Choroid plexus epithelial cell (primary cell): ENCODE results near the gene CHMP2A.

Source experiments
- DNase-seq: peaks from one replicate; pipeline ENCODE4 v3.0.0-alpha.2; 2010; ENCODE audit warnings: low read depth
- H3K4me3 ChIP-seq: 2 replicates; pipeline ENCODE4 v1.5.1; 2011; ENCODE audit warnings: low read depth, mild to moderate bottlenecking, control low read depth, low read length, moderate library complexity
- CTCF ChIP-seq: conservative IDR thresholded peaks from 2 replicates; pipeline ENCODE4 v1.5.1; 2011; ENCODE audit warnings: low read depth, mild to moderate bottlenecking, control low read depth, inconsistent platforms, low read length, moderate library complexity

The CHMP2A gene

GRCh38 chr19:58557221-58558065 lies 2.5 kb upstream of the CHMP2A start:
- H3K4me3 ChIP-seq, result peak overlapping the region; percentile 98
- no peak for DNase-seq
- TF ChIP-seq CTCF, result no peak

- no peak for TF ChIP-seq CTCF
- DNase-seq, result no peak
- H3K4me3 ChIP-seq, result peak overlapping the region; percentile 98
These were observed 1.8 kb upstream of the CHMP2A start for GRCh38 chr19:58556622-58557220.

GRCh38 chr19:58555920-58556621 lies 1.2 kb upstream of the CHMP2A start:
- H3K4me3 ChIP-seq, result no peak overlapping the region
- no peak for DNase-seq
- TF ChIP-seq CTCF, result no peak

GRCh38 chr19:58555369-58555885 lies 522 bp upstream of the CHMP2A start:
- peak overlapping the region; percentile 86 for H3K4me3 ChIP-seq
- no peak for DNase-seq
- no peak for TF ChIP-seq CTCF

GRCh38 chr19:58553799-58554493 lies 959 bp downstream of the CHMP2A start:
- peak overlapping the region; percentile 86 for H3K4me3 ChIP-seq
- no peak for DNase-seq
- no peak for TF ChIP-seq CTCF

GRCh38 chr19:58552655-58553054 lies 2.2 kb downstream of the CHMP2A start:
- no peak for DNase-seq
- H3K4me3 ChIP-seq, result no peak overlapping the region
- TF ChIP-seq CTCF, result no peak
